HG02970 (cell line): Measurements from ENCODE around the gene ITPRID2.
"Not testable (repeated sequence)": the region's sequence is repeated elsewhere in the genome, so short reads cannot be mapped to it uniquely, and the experiment has no call there.

Experiments used
- ATAC-seq: cut with Tn5 transposase; IDR thresholded peaks from one replicate; pipeline ENCODE4 v1.9.1; 2021; ENCODE audit warnings: mild to moderate bottlenecking, moderate library complexity, moderate number of reproducible peaks; ENCODE audit not compliant: unreplicated experiment, low FRiP score

The ITPRID2 gene

GRCh38 chr2:181955866-181956265 lies 64.3 kb downstream of the ITPRID2 start:
- not testable (repeated sequence) for ATAC-seq

GRCh38 chr2:181957668-181958067 lies 66.1 kb downstream of the ITPRID2 start:
- ATAC-seq = no peak

- no peak for ATAC-seq
These were observed 67.2 kb downstream of the ITPRID2 start for GRCh38 chr2:181958726-181959125.

GRCh38 chr2:181959508-181959907 lies 68.0 kb downstream of the ITPRID2 start:
- ATAC-seq = no peak

- not testable (repeated sequence) for ATAC-seq
These were observed 69.6 kb downstream of the ITPRID2 start for GRCh38 chr2:181961167-181961566.

- no peak for ATAC-seq
These were observed 70.6 kb downstream of the ITPRID2 start for GRCh38 chr2:181962142-181962541.

- ATAC-seq = no peak
These were observed 78.7 kb downstream of the ITPRID2 start for GRCh38 chr2:181970160-181970794.

GRCh38 chr2:181971032-181971431 lies 79.5 kb downstream of the ITPRID2 start:
- ATAC-seq = no peak

GRCh38 chr2:181972431-181973170 lies 81.1 kb downstream of the ITPRID2 start:
- no peak for ATAC-seq

- no peak for ATAC-seq
These were observed 81.7 kb downstream of the ITPRID2 start for GRCh38 chr2:181973171-181973783.

GRCh38 chr2:181977661-181978350 lies 86.3 kb downstream of the ITPRID2 start:
- no peak for ATAC-seq

- no peak for ATAC-seq
These were observed 87.0 kb downstream of the ITPRID2 start for GRCh38 chr2:181978351-181979150.
